GOT3 (cell line): ENCODE data around the gene RPRD2.
A peak's percentile ranks its signal among the peaks of the same experiment; 100 is the strongest.

Source experiments
- DNase-seq: peaks from one replicate; lab custom pipeline; 2025; ENCODE audit warnings: mixed read lengths; lab: John Stamatoyannopoulos, UW

Gene RPRD2

DNA sequence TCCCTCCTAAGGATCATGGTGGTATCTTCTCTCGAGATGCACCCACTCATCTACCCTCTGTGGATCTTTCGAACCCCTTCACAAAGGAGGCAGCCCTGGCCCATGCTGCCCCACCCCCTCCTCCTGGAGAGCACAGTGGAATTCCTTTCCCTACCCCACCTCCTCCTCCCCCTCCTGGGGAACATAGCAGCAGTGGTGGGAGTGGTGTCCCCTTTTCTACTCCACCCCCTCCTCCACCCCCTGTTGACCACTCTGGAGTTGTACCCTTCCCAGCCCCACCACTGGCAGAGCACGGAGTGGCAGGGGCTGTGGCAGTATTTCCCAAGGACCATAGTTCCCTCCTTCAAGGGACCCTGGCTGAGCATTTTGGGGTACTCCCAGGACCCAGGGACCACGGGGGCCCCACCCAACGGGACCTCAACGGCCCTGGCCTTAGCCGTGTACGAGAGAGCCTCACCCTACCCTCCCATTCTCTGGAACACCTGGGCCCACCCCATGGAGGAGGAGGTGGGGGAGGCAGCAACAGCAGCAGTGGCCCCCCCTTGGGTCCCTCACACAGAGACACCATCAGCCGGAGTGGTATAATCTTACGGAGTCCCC lies 108.8 kb downstream of the RPRD2 start:
- no peak for DNase-seq

GRCh38 chr1:150473659-150474058 lies 109.7 kb downstream of the RPRD2 start:
- no peak for DNase-seq

- no peak for DNase-seq
Observed at GRCh38 chr1:150474869-150475268, 110.9 kb downstream of the RPRD2 start.

DNA sequence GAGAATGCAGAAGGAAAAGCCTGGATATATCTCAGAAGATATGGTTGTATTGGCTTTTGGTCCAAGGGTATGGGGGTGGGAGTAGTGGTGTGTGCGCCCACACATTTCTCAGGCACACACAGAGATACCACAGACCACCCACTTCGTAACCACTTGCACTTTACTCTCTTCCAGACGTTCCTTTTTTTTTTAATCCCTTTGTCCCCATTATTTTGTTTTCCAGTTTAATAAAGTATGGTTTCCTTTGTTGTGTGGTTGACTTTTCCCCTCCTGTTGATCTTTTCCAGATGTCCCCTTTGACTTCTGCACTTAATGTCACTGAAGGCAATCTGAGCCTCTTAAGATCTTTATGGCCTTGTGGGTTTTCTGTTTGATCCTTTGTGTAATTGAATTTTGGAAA lies 112.8 kb downstream of the RPRD2 start:
- DNase-seq: no peak

- no peak for DNase-seq
Observed at GRCh38 chr1:150477320-150477719, 113.4 kb downstream of the RPRD2 start.

DNA sequence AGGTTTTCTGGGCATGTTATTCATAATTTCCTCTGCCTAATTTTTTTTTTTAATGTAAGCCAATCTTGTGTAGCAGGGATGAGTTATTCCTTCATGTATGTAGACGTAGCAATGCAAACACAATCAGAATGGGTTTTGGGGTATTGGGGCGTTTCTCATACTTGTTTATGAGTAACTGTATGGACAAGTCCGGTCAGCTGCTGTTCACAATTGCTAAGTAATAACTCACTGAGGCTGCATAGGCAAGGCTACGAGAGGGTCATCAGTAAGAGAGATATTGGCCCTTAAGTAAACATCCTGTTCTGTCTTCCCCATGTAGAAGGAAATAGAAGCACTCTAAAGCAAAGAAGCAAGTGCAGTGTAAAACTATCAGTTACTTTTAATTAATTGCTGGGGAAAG lies 113.8 kb downstream of the RPRD2 start:
- DNase-seq: no peak

GRCh38 chr1:150479370-150479769 lies 115.4 kb downstream of the RPRD2 start:
- no peak for DNase-seq

GRCh38 chr1:150479927-150480352 lies 116.0 kb downstream of the RPRD2 start:
- DNase-seq: no peak

DNA sequence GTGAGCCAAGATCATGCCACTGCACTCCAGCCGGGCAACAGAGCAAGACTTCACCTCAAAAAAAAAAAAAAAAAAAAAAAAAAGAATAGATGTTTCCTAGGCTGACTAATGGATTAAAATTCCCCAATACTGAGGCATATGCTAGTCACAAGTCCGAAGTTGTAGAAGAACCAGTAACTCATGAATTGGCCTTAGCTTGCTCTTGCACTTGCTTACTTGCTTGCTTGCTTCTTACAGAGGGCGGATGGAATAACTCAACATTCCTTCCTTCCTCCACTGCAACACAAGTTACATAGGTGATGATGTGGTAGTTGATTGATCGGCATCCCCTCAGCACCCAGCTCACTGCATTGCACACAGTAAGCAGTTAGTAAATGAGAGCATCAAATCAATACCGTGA lies 120.5 kb downstream of the RPRD2 start:
- no peak for DNase-seq

- DNase-seq: no peak
Observed at GRCh38 chr1:150484861-150485260, 120.9 kb downstream of the RPRD2 start.

DNA sequence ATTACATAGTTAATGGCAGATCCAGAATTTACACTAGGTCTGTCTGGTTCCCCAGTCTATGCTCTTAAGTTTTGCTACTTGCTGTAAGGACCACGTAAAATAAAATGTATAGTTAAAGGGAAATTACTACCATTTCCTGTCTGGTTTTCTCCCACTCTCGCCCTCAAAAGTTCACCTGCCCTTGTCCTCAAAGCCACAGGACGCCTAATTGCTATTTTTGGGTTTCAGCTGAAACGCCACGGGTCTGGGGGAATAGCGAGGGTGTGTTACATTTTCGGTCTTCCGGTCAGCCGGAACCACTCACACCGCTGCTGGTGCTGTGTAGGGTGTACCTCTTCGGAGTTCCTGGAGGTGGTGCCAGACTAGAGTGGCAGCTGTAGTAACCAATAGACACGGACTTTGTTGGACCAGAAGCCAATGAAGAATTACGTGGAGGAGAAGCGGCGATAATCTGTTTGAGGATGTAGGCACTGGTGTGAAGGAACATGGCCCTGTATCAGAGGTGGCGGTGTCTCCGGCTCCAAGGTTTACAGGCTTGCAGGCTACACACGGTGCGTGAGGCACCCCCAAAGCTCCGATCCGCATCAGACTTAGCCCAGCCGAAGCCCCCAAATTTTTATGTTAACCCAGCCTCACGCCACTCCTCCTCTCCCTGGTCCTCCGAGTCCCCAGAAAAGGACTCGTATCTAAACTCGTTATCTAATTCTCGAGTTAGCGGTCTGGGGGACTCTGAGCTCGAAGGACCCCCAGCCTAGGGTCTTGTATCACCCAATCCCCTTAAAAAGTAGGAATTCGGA lies 123.2 kb downstream of the RPRD2 start, which contains the start of gene TARS2:
TARS2 (plus strand) TSS at position 454 of the 797 bp plus-strand sequence; CDS start at position 486, 32 bp downstream.
- DNase-seq: peak; percentile 87

DNA sequence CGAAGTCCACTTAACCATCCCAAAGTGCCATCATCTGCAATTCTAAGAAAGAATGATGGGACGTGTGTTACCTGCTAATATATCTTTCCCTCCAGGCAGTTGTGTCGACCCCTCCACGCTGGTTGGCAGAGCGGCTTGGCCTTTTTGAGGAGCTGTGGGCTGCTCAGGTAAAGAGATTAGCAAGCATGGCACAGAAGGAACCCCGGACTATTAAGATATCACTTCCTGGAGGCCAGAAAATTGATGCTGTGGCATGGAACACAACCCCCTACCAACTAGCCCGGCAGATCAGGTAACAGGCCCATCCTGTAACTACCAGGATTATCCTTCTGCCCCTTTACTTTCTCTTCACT lies 123.8 kb downstream of the RPRD2 start:
- DNase-seq: no peak

GRCh38 chr1:150493175-150493574 lies 129.2 kb downstream of the RPRD2 start:
- DNase-seq: no peak

DNA sequence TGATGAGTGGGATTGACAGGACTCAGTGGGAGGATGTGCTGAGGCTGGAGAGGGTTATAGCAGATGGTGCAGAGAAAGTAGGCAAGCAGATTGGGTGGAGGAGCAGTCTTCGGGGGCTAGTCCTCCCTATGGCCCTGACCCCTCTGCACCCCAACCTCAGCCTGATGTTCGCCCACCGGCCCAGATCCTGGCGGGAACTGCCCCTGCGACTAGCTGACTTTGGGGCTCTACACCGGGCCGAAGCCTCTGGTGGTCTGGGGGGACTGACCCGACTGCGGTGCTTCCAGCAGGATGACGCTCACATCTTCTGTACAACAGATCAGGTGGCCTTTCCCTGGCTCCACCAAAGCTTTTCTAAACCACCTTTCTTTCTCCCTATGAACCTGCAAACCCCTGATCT lies 134.4 kb downstream of the RPRD2 start:
- DNase-seq: no peak

- no peak for DNase-seq
Observed at GRCh38 chr1:150505431-150505830, 141.5 kb downstream of the RPRD2 start.

- no peak for DNase-seq
Observed at GRCh38 chr1:150507912-150508864, 144.2 kb downstream of the RPRD2 start, which contains the start of gene ECM1. Gene ECM1, plus strand, starts transcription at chr1:150508109. Its CDS starts 101 bp downstream, at chr1:150508210.

DNA sequence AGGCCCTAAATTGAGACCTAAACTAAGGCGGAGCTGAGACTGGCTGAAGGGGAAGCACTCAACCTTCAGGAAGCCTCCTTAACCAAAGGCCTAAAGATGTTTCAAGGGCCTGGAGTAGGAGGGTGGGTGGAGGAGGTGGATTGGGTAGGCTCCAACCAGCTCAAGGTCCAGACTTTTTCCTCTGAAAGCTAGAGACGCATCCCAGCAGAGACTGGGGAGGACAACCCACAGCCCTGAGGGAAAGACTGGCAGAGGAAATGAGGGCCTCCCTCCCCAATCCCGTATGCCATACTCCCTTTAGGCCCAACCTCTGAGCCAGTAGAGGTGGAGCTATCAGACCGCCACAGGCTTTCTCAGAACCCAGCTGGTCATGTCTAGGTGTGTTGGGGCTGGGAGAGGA lies 145.0 kb downstream of the RPRD2 start:
- DNase-seq: no peak

GRCh38 chr1:150511551-150511950 lies 147.6 kb downstream of the RPRD2 start:
- no peak for DNase-seq

- DNase-seq: no peak
Observed at GRCh38 chr1:150511985-150512660, 148.2 kb downstream of the RPRD2 start.

DNA sequence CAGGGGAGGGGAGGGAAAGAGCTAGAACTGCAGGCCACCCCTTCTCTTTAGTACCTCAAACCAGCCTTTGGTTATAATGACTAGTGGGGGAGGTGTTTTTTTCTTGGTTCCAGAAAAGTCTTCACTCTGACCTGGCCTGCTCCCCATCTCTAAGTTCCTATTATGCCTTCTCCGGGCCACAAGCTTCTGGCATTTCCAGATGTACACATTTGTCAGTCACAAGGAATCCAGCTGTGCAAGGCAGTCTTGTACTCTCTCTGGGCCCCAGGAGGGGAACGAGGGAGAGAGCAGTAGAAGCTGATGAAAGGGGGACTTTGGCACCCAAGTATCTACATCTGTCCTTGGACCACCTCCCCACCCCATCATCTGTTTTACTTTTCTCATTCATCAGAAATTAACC lies 148.9 kb downstream of the RPRD2 start:
- no peak for DNase-seq

GRCh38 chr1:150513351-150513791 lies 149.4 kb downstream of the RPRD2 start:
- no peak for DNase-seq

DNA sequence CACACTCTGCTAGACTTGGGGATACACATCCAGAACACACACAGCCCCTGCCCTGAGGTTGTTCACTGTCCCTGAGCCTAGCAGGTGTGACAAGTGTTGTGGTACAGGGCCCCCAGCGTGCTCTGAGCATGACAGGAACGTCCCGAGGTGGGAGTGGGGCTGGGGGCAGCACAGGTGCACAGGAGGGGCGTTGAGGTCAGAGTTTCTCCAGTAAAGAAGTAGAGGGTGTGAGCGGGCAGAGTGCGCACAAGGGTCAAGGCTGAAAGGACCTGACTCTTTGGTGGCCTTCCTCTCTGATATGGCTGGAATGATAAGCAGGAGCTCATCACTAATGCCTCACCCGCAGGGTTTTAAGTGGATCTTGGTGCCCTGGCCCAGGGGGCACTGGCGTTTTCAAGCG lies 150.3 kb downstream of the RPRD2 start:
- DNase-seq: no peak
